Right lobe of liver (tissue), 6 donors: ENCODE data around the gene CREBBP. TPM values are rescaled to one million over a fixed set of nuclear protein-coding genes. Genes with fewer than 3 reads are reported as not detected.

Source experiments
- ATAC-seq, 4 donors: fragments of 200-7000 bp; cut with Tn5 transposase; one replicate each; pipeline ENCODE4 v1.9.1; 2020; ENCODE audit warnings: mild to moderate bottlenecking in 4 of 4, moderate library complexity in 4 of 4
- DNase-seq, 3 donors: peaks; one replicate each; pipeline ENCODE4 v3.0.0-alpha.2; 2020
- H3K27ac ChIP-seq, 3 donors: fragments of 200-600 bp; one replicate each; pipeline ENCODE4 v1.8.0; 2022
- H3K27me3 ChIP-seq, 2 donors: fragments of 200-600 bp; one replicate each; pipeline ENCODE4 v1.8.0; 2022
- H3K36me3 ChIP-seq, 4 donors: fragments of 200-600 bp; sonication (generic) in 1 of 4; one replicate each; pipeline versions ENCODE4 v1.5.1 to v1.8.0; 2017 to 2022; ENCODE audit warnings: control low read depth in 1 of 4
- H3K4me1 ChIP-seq, 4 donors: fragments of 200-600 bp; sonication (generic) in 1 of 4; one replicate each; pipeline versions ENCODE4 v1.5.1 to v1.8.0; 2017 to 2022; ENCODE audit warnings: control low read depth in 1 of 4
- H3K4me3 ChIP-seq, 3 donors: fragments of 200-600 bp; one replicate each; pipeline ENCODE4 v1.8.0; 2022
- H3K9me3 ChIP-seq, 4 donors: fragments of 200-600 bp; sonication (generic) in 1 of 4; one replicate each; pipeline versions ENCODE4 v1.5.1 to v1.8.0; 2017 to 2022; ENCODE audit warnings: control low read depth in 1 of 4
- CTCF ChIP-seq, 4 donors: fragments of 200-600 bp in 3 of 4; fragments of 450-650 bp in 1 of 4; IDR thresholded peaks; one replicate each; pipeline versions ENCODE4 v1.5.1 to v1.8.0; 2016 to 2022; ENCODE audit warnings: antibody characterized with exemption in 4 of 4, mild to moderate bottlenecking in 2 of 4
- POLR2A ChIP-seq: fragments of 450-650 bp; IDR thresholded peaks from one replicate; pipeline ENCODE4 v1.6.1; 2017; ENCODE audit warnings: antibody characterized with exemption, mild to moderate bottlenecking
- WGBS: methylation state at CpG from one replicate; pipeline ENCODE4 v1.1.6; 2018; ENCODE audit warnings: low coverage, low lambda C conversion rate; ENCODE audit not compliant: insufficient coverage; ENCODE audit errors: missing lambda C conversion rate; 5-methylcytosine and 5-hydroxymethylcytosine counted together
- intact Hi-C, 2 donors: fragments of 100-400 bp; cut with DNase I; formaldehyde crosslinking; loops; one replicate each; pipeline versions ENCODE4 v1.11.2 to v1.14.1; 2022
- total RNA-seq, 6 experiments: library from RNA; depleted of rRNA in 2 of 6; stranded (reverse); fragments of >200 nt in 2 of 6; fragmentation: NEBNext Ultra II Directional in 3 of 6; extraction: Animal tissue kit (Norgen Biotek cat#: 25700) in 3 of 6; gene quantifications; one replicate each; pipeline versions ENCODE4 v1.1.0 to v1.2.4, GENCODE V29; 2016 to 2023
- donor health status: DM: no; HTN: yes; CAD: no.
- donor health status: DM: no; HTN: no; CAD: no.
- donor health status: DM: no; HTN: no; CAD: no.
- donor health status: DM: no; HTN: yes; CAD: no.
- donor health status: DM: no; HTN: yes; CAD: no.

Gene CREBBP
- total RNA-seq, 6 experiments from 2014 or later = 18.1 to 39.8 (median 29.2) TPM

GRCh38 chr16:3832668-3833067 is 47.8 kb downstream of the CREBBP start:
- H3K27ac ChIP-seq = no peak overlapping the region
- no peak for ATAC-seq
- H3K9me3 ChIP-seq = no peaks in the 10 kb centered on the region
- no peak overlapping the region for H3K4me3 ChIP-seq
- H3K27me3 ChIP-seq = no peaks in the 10 kb centered on the region
- peaks cover 0 to 3% (median 1%) of the 10 kb centered on the region in 4 donors for H3K36me3 ChIP-seq
- intact Hi-C loops = no loop called here
- 87% methylated on average over 4 of the region's 4 CpGs for WGBS
- peaks cover 0 to 11% (median 0%) of the 10 kb centered on the region in 4 donors for H3K4me1 ChIP-seq
- no peak for DNase-seq
- TF ChIP-seq POLR2A (no peak), CTCF (IDR thresholded peaks at IDR 0.05) (no peak)

GRCh38 chr16:3830625-3831254 is 49.8 kb downstream of the CREBBP start:
- peaks cover 0 to 3% (median 0%) of the 10 kb centered on the region in 4 donors for H3K36me3 ChIP-seq
- DNase-seq (no peak), ATAC-seq (no peak)
- H3K4me3 ChIP-seq = no peak overlapping the region
- TF ChIP-seq POLR2A (no peak), CTCF (IDR thresholded peaks at IDR 0.05) (no peak)
- 91% methylated on average over 8 of the region's 9 CpGs for WGBS
- no peaks in the 10 kb centered on the region for H3K27me3 ChIP-seq
- H3K9me3 ChIP-seq = no peaks in the 10 kb centered on the region
- intact Hi-C loops = no loop called here
- H3K27ac ChIP-seq = no peak overlapping the region
- peaks cover 0 to 16% (median 4%) of the 10 kb centered on the region in 4 donors for H3K4me1 ChIP-seq

- no peak for ATAC-seq
- no peaks in the 10 kb centered on the region for H3K9me3 ChIP-seq
- TF ChIP-seq CTCF (IDR thresholded peaks at IDR 0.05) (no peak), POLR2A (no peak)
- DNase-seq = no peak
- H3K27ac ChIP-seq = no peak overlapping the region
- intact Hi-C loops = no loop called here
- 78% methylated on average over 6 of the region's 6 CpGs for WGBS
- peaks cover 0 to 12% (median 6%) of the 10 kb centered on the region in 4 donors for H3K4me1 ChIP-seq
- H3K27me3 ChIP-seq = no peaks in the 10 kb centered on the region
- no peak overlapping the region for H3K4me3 ChIP-seq
- peaks cover 0 to 3% (median 0%) of the 10 kb centered on the region in 4 donors for H3K36me3 ChIP-seq
Measured at GRCh38 chr16:3829631-3830536, 50.6 kb downstream of the CREBBP start.

- no peak overlapping the region for H3K4me3 ChIP-seq
- peaks cover 0 to 3% (median 0%) of the 10 kb centered on the region in 4 donors for H3K36me3 ChIP-seq
- DNase-seq (no peak), ATAC-seq (no peak)
- H3K9me3 ChIP-seq = no peaks in the 10 kb centered on the region
- TF ChIP-seq POLR2A (no peak), CTCF (IDR thresholded peaks at IDR 0.05) (no peak)
- no peaks in the 10 kb centered on the region for H3K27me3 ChIP-seq
- intact Hi-C loops = no loop called here
- H3K4me1 ChIP-seq = peaks cover 0 to 37% (median 15%) of the 10 kb centered on the region in 4 donors
- H3K27ac ChIP-seq = no peak overlapping the region
- 95% methylated on average over 3 of the region's 4 CpGs for WGBS
Measured at GRCh38 chr16:3825940-3826339, 54.6 kb downstream of the CREBBP start.
